H1 (cell line): ENCODE results near the gene KRTAP10-12. TPM values are rescaled to one million over a fixed set of nuclear protein-coding genes. Genes with fewer than 3 reads are reported as not detected.

ENCODE experiments used
- CTCF ChIA-PET: fragments of 300-600 bp; sonication (Branson Sonifier 250); formaldehyde crosslinking; loops from one replicate; lab custom pipeline; 2021; ENCODE audit not compliant: partially characterized antibody; lab: Charles Lee
- POLR2A ChIA-PET: fragments of 300-600 bp; sonication (Branson Sonifier 250); formaldehyde crosslinking; loops from one replicate; lab custom pipeline; 2021; ENCODE audit warnings: inconsistent platforms; ENCODE audit not compliant: partially characterized antibody; lab: Charles Lee
- DNase-seq, 2 experiments: peaks; one replicate each; pipeline versions ENCODE4 v3.0.0 to v3.0.0-alpha.2; 2010 to 2022; ENCODE audit warnings: low spot score in 2 of 2, low read depth in 1 of 2, mixed read lengths in 1 of 2
- FAIRE-seq: peaks from 2 replicates; lab custom pipeline; 2011; peaks lifted over from hg19 to GRCh38; lab: Jason Lieb, UNC
- H2AFZ ChIP-seq: 2 replicates; pipeline ENCODE4 v1.8.1; 2012; ENCODE audit warnings: low read length, inconsistent platforms
- H2AK5ac ChIP-seq: 2 replicates; pipeline ENCODE4 v1.6.1; 2013; ENCODE audit warnings: low read depth, low read length
- H2BK120ac ChIP-seq: replicated peaks from 2 replicates; pipeline ENCODE3; 2013; ENCODE audit warnings: low read depth, low read length, inconsistent platforms
- H2BK12ac ChIP-seq: 2 replicates; pipeline ENCODE4 v1.6.1; 2013; ENCODE audit warnings: low read depth, low read length
- H2BK15ac ChIP-seq: 2 replicates; pipeline ENCODE4 v1.6.1; 2013; ENCODE audit warnings: low read length
- H2BK20ac ChIP-seq: 2 replicates; pipeline ENCODE4 v1.6.1; 2013; ENCODE audit warnings: low read length
- H2BK5ac ChIP-seq: 2 replicates; pipeline ENCODE4 v1.6.1; 2013; ENCODE audit warnings: low read depth, low read length
- H3K14ac ChIP-seq: 2 replicates; pipeline ENCODE4 v1.6.1; 2013; ENCODE audit warnings: inconsistent platforms; ENCODE audit not compliant: insufficient read length
- H3K18ac ChIP-seq: 2 replicates; pipeline ENCODE4 v1.6.1; 2013; ENCODE audit warnings: low read length; ENCODE audit errors: extremely low read depth
- H3K23ac ChIP-seq: 2 replicates; pipeline ENCODE4 v1.6.1; 2013; ENCODE audit warnings: inconsistent platforms; ENCODE audit not compliant: insufficient read length
- H3K23me2 ChIP-seq: 2 replicates; pipeline ENCODE4 v1.6.1; 2013; ENCODE audit warnings: low read depth, low read length
- H3K27ac ChIP-seq: 2 replicates; pipeline ENCODE4 v1.6.1; 2011; ENCODE audit warnings: low read depth, low read length, inconsistent platforms
- H3K27me3 ChIP-seq, 4 experiments: replicated peaks in 1 of 4; 1 replicate in 1 of 4; 2 replicates in 3 of 4; pipeline versions ENCODE4 v1.6.1 to v1.8.1; 2011 to 2013; ENCODE audit warnings: low read length in 3 of 4, mild to moderate bottlenecking in 3 of 4, inconsistent platforms in 2 of 4, mixed read lengths in 2 of 4, moderate library complexity in 1 of 4; ENCODE audit not compliant: control insufficient read depth in 3 of 4, insufficient read depth in 3 of 4; ENCODE audit errors: extremely low read depth in 1 of 4
- H3K36me3 ChIP-seq, 4 experiments: 2 replicates each; pipeline versions ENCODE4 v1.6.1 to v1.8.1; 2011 to 2013; ENCODE audit warnings: mild to moderate bottlenecking in 4 of 4, low read length in 3 of 4, moderate library complexity in 2 of 4, control low read depth in 1 of 4, inconsistent platforms in 1 of 4; ENCODE audit not compliant: insufficient read depth in 4 of 4, control insufficient read depth in 2 of 4
- H3K4ac ChIP-seq: replicated peaks from 2 replicates; pipeline ENCODE3; 2013; ENCODE audit warnings: low read length, low read depth, mixed read lengths, inconsistent platforms; ENCODE audit not compliant: insufficient read length
- H3K4me1 ChIP-seq, 4 experiments: replicated peaks in 1 of 4; 1 replicate in 1 of 4; 2 replicates in 3 of 4; pipeline versions ENCODE4 v1.6.1 to v1.8.1; 2011 to 2013; ENCODE audit warnings: low read length in 3 of 4, inconsistent platforms in 2 of 4, mixed read lengths in 1 of 4; ENCODE audit not compliant: insufficient read depth in 4 of 4, control insufficient read depth in 3 of 4
- H3K4me2 ChIP-seq, 2 experiments: 2 replicates each; pipeline versions ENCODE4 v1.6.1 to v1.8.1; 2011 to 2013; ENCODE audit warnings: low read depth in 2 of 2, low read length in 2 of 2, control low read depth in 1 of 2, inconsistent platforms in 1 of 2, mild to moderate bottlenecking in 1 of 2; ENCODE audit not compliant: insufficient read depth in 1 of 2
- H3K4me3 ChIP-seq, 4 experiments: fragments of 200-600, 300-600 bp in 1 of 4; sonication (generic), shearing (Covaris generic), sonication (Bioruptor Twin) in 1 of 4; 2 replicates each; pipeline versions ENCODE4 v1.5.1 to v1.8.1; 2011 to 2016; ENCODE audit warnings: low read length in 4 of 4, low read depth in 3 of 4, control low read depth in 2 of 4, inconsistent platforms in 2 of 4, mild to moderate bottlenecking in 2 of 4, mixed read lengths in 1 of 4, moderate library complexity in 1 of 4; ENCODE audit not compliant: insufficient read depth in 2 of 4; ENCODE audit errors: extremely low read depth in 1 of 4
- H3K56ac ChIP-seq: replicated peaks from 2 replicates; pipeline ENCODE3; 2013; ENCODE audit warnings: low read depth, mild to moderate bottlenecking, mixed read lengths, low read length, inconsistent platforms; ENCODE audit not compliant: insufficient read length
- H3K79me1 ChIP-seq: 2 replicates; pipeline ENCODE4 v1.6.1; 2013; ENCODE audit warnings: low read depth, low read length, control low read depth
- H3K79me2 ChIP-seq, 2 experiments: 2 replicates each; pipeline versions ENCODE4 v1.6.1 to v1.8.1; 2012 to 2013; ENCODE audit warnings: low read length in 2 of 2, mild to moderate bottlenecking in 2 of 2, inconsistent platforms in 1 of 2; ENCODE audit not compliant: insufficient read depth in 2 of 2, control insufficient read depth in 1 of 2
- H3K9ac ChIP-seq, 4 experiments: replicated peaks in 1 of 4; 1 replicate in 1 of 4; 2 replicates in 3 of 4; pipeline versions ENCODE4 v1.6.1 to v1.8.1; 2011 to 2013; ENCODE audit warnings: low read depth in 3 of 4, low read length in 3 of 4, control low read depth in 2 of 4, mild to moderate bottlenecking in 2 of 4, moderate library complexity in 2 of 4, inconsistent platforms in 1 of 4; ENCODE audit errors: extremely low read depth in 1 of 4
- H3K9me3 ChIP-seq, 2 experiments: 2 replicates each; pipeline versions ENCODE4 v1.6.1 to v1.8.1; 2012 to 2013; ENCODE audit warnings: mild to moderate bottlenecking in 2 of 2, moderate library complexity in 2 of 2, control low read depth in 1 of 2, inconsistent platforms in 1 of 2, low read depth in 1 of 2, low read length in 1 of 2, mixed read lengths in 1 of 2; ENCODE audit not compliant: insufficient read depth in 2 of 2
- H4K20me1 ChIP-seq, 2 experiments: replicated peaks in 1 of 2; 2 replicates each; pipeline versions ENCODE3 to v1.8.1; 2011 to 2013; ENCODE audit warnings: inconsistent platforms in 2 of 2, low read length in 2 of 2, mild to moderate bottlenecking in 1 of 2; ENCODE audit not compliant: insufficient read depth in 2 of 2, control insufficient read depth in 1 of 2
- H4K5ac ChIP-seq: 2 replicates; pipeline ENCODE4 v1.6.1; 2013; ENCODE audit warnings: low read length, low read depth, mixed read lengths, inconsistent platforms; ENCODE audit not compliant: insufficient read length
- H4K8ac ChIP-seq: 2 replicates; pipeline ENCODE4 v1.8.0; 2013; ENCODE audit warnings: mild to moderate bottlenecking, moderate library complexity, low read length, inconsistent platforms; ENCODE audit not compliant: insufficient read depth; ENCODE audit errors: extremely low read depth
- H4K91ac ChIP-seq: replicated peaks from 2 replicates; pipeline ENCODE3; 2013; ENCODE audit warnings: low read length, mixed read lengths, inconsistent platforms; ENCODE audit not compliant: insufficient read length
- CBX8 ChIP-seq: fragments of 300-800, 300-1000 bp; sonication (generic); IDR thresholded peaks from 2 replicates; pipeline ENCODE4 v1.7.1; 2016; ENCODE audit warnings: low read depth, low read length, borderline replicate concordance
- CHD2 ChIP-seq: IDR thresholded peaks from 2 replicates; pipeline ENCODE4 v1.6.1; 2012; ENCODE audit warnings: low read length, improper control_type of control experiment
- RNF2 ChIP-seq: fragments of 200-900, 300-1000 bp; sonication (generic); IDR thresholded peaks from 2 replicates; pipeline ENCODE4 v1.7.1; 2016; ENCODE audit warnings: borderline replicate concordance, low read depth, mild to moderate bottlenecking, antibody characterized with exemption, low read length; ENCODE audit not compliant: poor library complexity, severe bottlenecking; ENCODE audit errors: missing control alignments
- TAF1 ChIP-seq: IDR thresholded peaks from 2 replicates; pipeline ENCODE4 v1.6.1; 2011; ENCODE audit warnings: mild to moderate bottlenecking, low read depth, low read length
- TEAD4 ChIP-seq: IDR thresholded peaks from 2 replicates; pipeline ENCODE4 v1.6.1; 2012; ENCODE audit warnings: low read depth, low read length, inconsistent platforms, mixed read lengths
- YY1 ChIP-seq: IDR thresholded peaks from 2 replicates; pipeline ENCODE4 v1.6.1; 2011; ENCODE audit warnings: low read depth, mild to moderate bottlenecking, low read length
- WGBS, 2 experiments: shearing (Covaris generic) in 1 of 2; methylation state at CpG; one replicate each; pipeline versions ENCODE4 v1.1.6 to v1.1.7; 2013 to 2015; ENCODE audit warnings: low lambda C conversion rate in 2 of 2, mixed read lengths in 2 of 2, inconsistent platforms in 1 of 2, low coverage in 1 of 2, missing lambda C conversion rate in 1 of 2; ENCODE audit not compliant: insufficient replicate concordance in 2 of 2, insufficient coverage in 1 of 2, insufficient read length in 1 of 2; ENCODE audit errors: extremely low coverage in 1 of 2, missing lambda C conversion rate in 1 of 2; 5-methylcytosine and 5-hydroxymethylcytosine counted together
- polyA plus RNA-seq, 7 experiments: library from polyadenylated mRNA; depleted of rRNA in 3 of 7; stranded (reverse) in 5 of 7; unstranded in 2 of 7; fragments of >200 nt in 5 of 7; fragments of 200-250 nt in 2 of 7; gene quantifications; 1 replicate in 5 of 7; 2 replicates in 1 of 7; 4 replicates in 1 of 7; pipeline versions ENCODE4 v1.2.1 to v1.2.3, GENCODE V29; 2011 to 2013; ENCODE audit warnings: missing spikeins in 2 of 7, mixed read lengths in 2 of 7
- total RNA-seq: library from RNA; stranded (reverse); fragmentation: NEBNext Ultra II Directional; extraction: Animal tissue kit (Norgen Biotek cat#: 25700); gene quantifications from 2 replicates; pipeline ENCODE4 v1.2.1, GENCODE V29; 2021
- TF ChIP-seq, protein P1 (sequence below): IDR thresholded peaks from 2 replicates; pipeline ENCODE4 v1.6.1; 2011; ENCODE audit warnings: low read depth, mild to moderate bottlenecking, low read length; ENCODE audit not compliant: insufficient read depth

Gene KRTAP10-12
- total and polyA plus RNA-seq, 2 of the 8 experiments (the other 6 are each of a cell fraction or from before 2014, with no cell fraction given): not detected

DNA sequence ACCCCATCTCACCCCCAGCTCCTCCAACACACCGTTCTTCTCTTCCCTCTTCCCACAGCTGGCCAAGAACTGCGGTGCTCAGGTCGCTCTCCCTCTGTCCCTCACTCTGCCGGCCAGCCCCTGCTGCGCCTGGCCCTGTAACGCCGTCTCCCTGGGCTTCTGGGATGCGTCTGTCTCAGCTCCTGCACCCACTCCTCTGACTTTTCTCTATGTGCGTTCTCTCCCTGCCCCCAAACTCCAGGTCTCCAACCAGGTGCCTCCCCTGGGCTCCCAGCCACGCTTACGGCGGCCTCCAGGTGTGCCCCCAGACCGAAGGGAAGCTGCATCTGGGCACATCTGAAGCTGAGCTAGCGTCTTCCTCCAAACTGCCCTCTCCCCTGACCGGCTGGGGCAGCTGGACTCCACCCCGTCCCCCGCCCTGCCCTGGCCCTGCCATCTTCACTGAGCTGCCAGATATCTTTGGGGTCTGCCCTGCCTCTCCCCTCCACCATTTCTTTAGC lies 2.6 kb downstream of the KRTAP10-12 start:
- Histone ChIP-seq H3K9ac (no peak overlapping the region), H2AFZ (no peak overlapping the region), H2BK15ac (0 out of 2 replicates have a peak overlapping the region, but pooled peaks have one; percentile 61), H3K56ac (no peak overlapping the region), H3K4ac (no peak overlapping the region), H3K36me3 (no peaks in the 10 kb centered on the region), H3K9me3 (no peaks in the 10 kb centered on the region), H4K20me1 (peaks cover 0 to 2% of the 10 kb centered on the region in 2 experiments), H3K4me2 (no peak overlapping the region), H2BK12ac (peak overlapping the region; percentile 84; the same call in 1 of the 2 replicates), H3K23ac (no peak overlapping the region), H3K79me2 (no peaks in the 10 kb centered on the region), H3K18ac (peak overlapping the region; percentile 60; the same call in 1 of the 2 replicates), H3K4me1 (peaks cover 3 to 60% (median 42%) of the 10 kb centered on the region in 4 experiments), H2AK5ac (no peak overlapping the region), H3K27me3 (peaks cover 0 to 2% (median 0%) of the 10 kb centered on the region in 4 experiments; a peak in 3 of 7 replicates), H3K27ac (no peak overlapping the region), H3K14ac (no peak overlapping the region)
- no peak for FAIRE-seq
- DNase-seq: no peak
- TF ChIP-seq, protein P1, sequence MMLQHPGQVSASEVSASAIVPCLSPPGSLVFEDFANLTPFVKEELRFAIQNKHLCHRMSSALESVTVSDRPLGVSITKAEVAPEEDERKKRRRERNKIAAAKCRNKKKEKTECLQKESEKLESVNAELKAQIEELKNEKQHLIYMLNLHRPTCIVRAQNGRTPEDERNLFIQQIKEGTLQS: no peak
- TF ChIP-seq TEAD4 (no peak), CBX8 (no peak), TAF1 (no peak), RNF2 (no peak), CHD2 (no peak), YY1 (no peak)
- TF ChIP-seq, all 59 proteins: peak for 0
- Histone ChIP-seq H2BK5ac (no peak overlapping the region; the same call in 1 of the 2 replicates), H3K79me1 (peaks cover 3% of the 10 kb centered on the region; the same call in 1 of the 2 replicates), H3K4me3 (no peak overlapping the region), H2BK20ac (peak overlapping the region; percentile 80; the same call in 1 of the 2 replicates), H4K5ac (peak overlapping the region; percentile 35), H4K8ac (0 out of 2 replicates have a peak overlapping the region, but pooled peaks have one; percentile 66), H3K23me2 (peaks cover under 1% of the 10 kb centered on the region; the same call in 1 of the 2 replicates), H2BK120ac (no peak overlapping the region), H4K91ac (peak overlapping the region; percentile 81)
- WGBS, 2 experiments: 75% methylated on average over 16 of the region's 17 CpGs; no CpG with 5 or more reads in 1 of the 2 experiments
- ChIA-PET CTCF (interaction anchor here (0.6 to 3.5 kb wide), 8 partner anchors 9 to 250 kb away, joined by 3 to 15 read pairs (median 3); partner anchors contain the start of gene KRTAP10-6), POLR2A (interaction anchor here (0.9 to 1.2 kb wide), 3 partner anchors 9 to 94 kb away, joined by 3 to 4 read pairs (median 3); no protein-coding TSS in a partner anchor)
